OCI-LY1 (cell line): ENCODE measurements around the gene VDR.

ENCODE experiments used
- H2AFZ ChIP-seq: fragments of 200-600 bp; sonication (generic), shearing (Covaris generic); 2 replicates; pipeline ENCODE4 v1.6.0; 2014; ENCODE audit warnings: antibody characterized with exemption, mild to moderate bottlenecking, low read length
- H3F3A ChIP-seq: fragments of 200-600 bp; sonication (generic), shearing (Covaris generic); 2 replicates; pipeline ENCODE4 v1.6.0; 2014; ENCODE audit warnings: mild to moderate bottlenecking, antibody characterized with exemption, low read length, moderate library complexity; ENCODE audit not compliant: insufficient read depth
- H3K27ac ChIP-seq: fragments of 200-600 bp; sonication (generic); 2 replicates; pipeline ENCODE4 v1.5.1; 2014; ENCODE audit warnings: low read length, mixed run types, mild to moderate bottlenecking, low read depth; ENCODE audit not compliant: poor library complexity, severe bottlenecking
- H3K27me3 ChIP-seq: fragments of 200-600 bp; sonication (generic); 2 replicates; pipeline ENCODE4 v1.6.0; 2014; ENCODE audit warnings: antibody characterized with exemption, mild to moderate bottlenecking, low read length, moderate library complexity; ENCODE audit not compliant: insufficient read depth
- H3K36me3 ChIP-seq: fragments of 200-600 bp; sonication (generic); 2 replicates; pipeline ENCODE4 v1.6.1; 2014; ENCODE audit warnings: mild to moderate bottlenecking, antibody characterized with exemption, low read length, moderate library complexity, mixed read lengths; ENCODE audit not compliant: insufficient read depth
- H3K4me1 ChIP-seq: fragments of 200-600 bp; sonication (generic); 2 replicates; pipeline ENCODE4 v1.5.1; 2014; ENCODE audit warnings: mild to moderate bottlenecking, low read length, moderate library complexity; ENCODE audit not compliant: insufficient read depth, severe bottlenecking
- H3K4me2 ChIP-seq: fragments of 200-600 bp; sonication (generic), shearing (Covaris generic); 2 replicates; pipeline ENCODE4 v1.6.1; 2014; ENCODE audit warnings: low read length
- H3K4me3 ChIP-seq: fragments of 200-600 bp; sonication (generic); 2 replicates; pipeline ENCODE4 v1.5.1; 2014; ENCODE audit warnings: low read length, low read depth, mild to moderate bottlenecking, mixed read lengths; ENCODE audit not compliant: poor library complexity, severe bottlenecking
- H3K79me2 ChIP-seq: fragments of 200-600 bp; shearing (Covaris generic); 2 replicates; pipeline ENCODE4 v1.6.1; 2016; ENCODE audit warnings: mixed run types, low read length, mixed read lengths; ENCODE audit not compliant: insufficient read depth
- H3K9ac ChIP-seq: fragments of 200-600 bp; sonication (generic), shearing (Covaris generic); 2 replicates; pipeline ENCODE4 v1.6.1; 2014; ENCODE audit warnings: mild to moderate bottlenecking, low read length, mixed read lengths
- H3K9me2 ChIP-seq: fragments of 200-600 bp; sonication (generic), shearing (Covaris generic); 2 replicates; pipeline ENCODE4 v1.6.1; 2014; ENCODE audit warnings: low read depth, mild to moderate bottlenecking, low read length, mixed read lengths
- H3K9me3 ChIP-seq: fragments of 200-600 bp; shearing (Covaris generic); 2 replicates; pipeline ENCODE4 v1.6.1; 2014; ENCODE audit warnings: low read length, mixed read lengths
- H4K20me1 ChIP-seq: fragments of 200-600 bp; sonication (generic), shearing (Covaris generic); 2 replicates; pipeline ENCODE4 v1.6.0; 2016; ENCODE audit warnings: mild to moderate bottlenecking, low read length; ENCODE audit not compliant: insufficient read depth
- CTCF ChIP-seq: fragments of 200-600 bp; sonication (generic), shearing (Covaris generic); IDR thresholded peaks from 2 replicates; pipeline ENCODE4 v1.5.1; 2017; ENCODE audit warnings: mild to moderate bottlenecking, antibody characterized with exemption, low read length, moderate library complexity, mixed read lengths
- EZH2 ChIP-seq: fragments of 200-600 bp; sonication (generic), shearing (Covaris generic); IDR thresholded peaks from 2 replicates; pipeline ENCODE4 v1.8.0; 2017; ENCODE audit warnings: borderline replicate concordance, mixed run types, mild to moderate bottlenecking, antibody characterized with exemption, low read length, moderate library complexity, mixed read lengths

Gene VDR

GRCh38 chr12:47902131-47902639, 2.6 kb downstream of the VDR start:
- Histone ChIP-seq H3K9me2 (no peaks in the 10 kb centered on the region), H4K20me1 (no peaks in the 10 kb centered on the region), H3K79me2 (no peaks in the 10 kb centered on the region), H3K27me3 (0 out of 2 replicates have a peak, but pooled peaks cover 8% of the 10 kb centered on the region), H3F3A (no peaks in the 10 kb centered on the region), H3K4me3 (no peak overlapping the region), H3K36me3 (no peaks in the 10 kb centered on the region), H3K9me3 (no peaks in the 10 kb centered on the region), H2AFZ (no peak overlapping the region), H3K9ac (no peak overlapping the region), H3K27ac (no peak overlapping the region), H3K4me2 (no peak overlapping the region), H3K4me1 (peaks cover 18% of the 10 kb centered on the region)
- TF ChIP-seq CTCF (no peak), EZH2 (no peak)

DNA sequence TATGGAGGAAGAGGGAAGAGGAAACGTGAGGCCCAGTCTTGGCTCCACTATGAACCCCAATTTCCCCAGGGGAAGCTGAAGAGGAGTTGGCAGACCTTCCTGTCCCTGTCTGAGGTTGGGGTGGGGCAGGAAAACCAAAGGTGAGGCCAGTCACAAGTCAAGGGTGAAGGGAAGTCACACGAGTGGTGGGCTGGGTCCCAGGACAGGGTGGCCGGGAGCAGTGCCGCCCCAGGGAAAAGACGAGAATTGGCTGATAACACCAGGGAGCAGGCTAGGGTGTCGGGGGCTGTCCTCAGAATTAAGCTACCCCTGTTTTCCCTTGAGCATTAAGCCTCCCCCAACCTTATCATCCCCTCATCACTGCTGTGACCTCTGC, 3.1 kb downstream of the VDR start:
- no peaks in the 10 kb centered on the region for H4K20me1 ChIP-seq

GRCh38 chr12:47901063-47901717, 3.6 kb downstream of the VDR start:
- Histone ChIP-seq H3K36me3 (no peaks in the 10 kb centered on the region), H3K4me2 (no peak overlapping the region), H2AFZ (no peak overlapping the region), H3K79me2 (no peaks in the 10 kb centered on the region), H3K9me3 (no peaks in the 10 kb centered on the region), H3K27ac (no peak overlapping the region), H3K27me3 (0 out of 2 replicates have a peak, but pooled peaks cover 8% of the 10 kb centered on the region), H3K4me1 (peaks cover 18% of the 10 kb centered on the region), H3K9ac (no peak overlapping the region), H4K20me1 (no peaks in the 10 kb centered on the region), H3K4me3 (no peak overlapping the region), H3K9me2 (no peaks in the 10 kb centered on the region), H3F3A (no peaks in the 10 kb centered on the region)
- no peak for TF ChIP-seq EZH2

More for the DNA sequence above, 3.1 kb downstream of the VDR start:
- no peak overlapping the region for H3K27ac ChIP-seq
- H3K9me3 ChIP-seq, result no peaks in the 10 kb centered on the region
- H3K36me3 ChIP-seq, result no peaks in the 10 kb centered on the region
- no peak overlapping the region for H2AFZ ChIP-seq
- peaks cover 18% of the 10 kb centered on the region for H3K4me1 ChIP-seq
- H3K27me3 ChIP-seq, result 0 out of 2 replicates have a peak, but pooled peaks cover 8% of the 10 kb centered on the region
- H3K4me2 ChIP-seq, result no peak overlapping the region
- H3K9ac ChIP-seq, result no peak overlapping the region
- no peaks in the 10 kb centered on the region for H3F3A ChIP-seq
- H3K9me2 ChIP-seq, result no peaks in the 10 kb centered on the region
- H3K79me2 ChIP-seq, result no peaks in the 10 kb centered on the region
- TF ChIP-seq EZH2, result no peak
- TF ChIP-seq CTCF, result no peak
- no peak overlapping the region for H3K4me3 ChIP-seq
